H1 (cell line): ENCODE results near the gene WNT5A. TPM values are rescaled to one million over a fixed set of nuclear protein-coding genes. Genes with fewer than 3 reads are reported as not detected.
A peak's percentile ranks its signal among the peaks of the same experiment; 100 is the strongest.

Experiments
- CTCF ChIA-PET: fragments of 300-600 bp; sonication (Branson Sonifier 250); formaldehyde crosslinking; loops from one replicate; lab custom pipeline; 2021; ENCODE audit not compliant: partially characterized antibody; lab: Charles Lee
- POLR2A ChIA-PET: fragments of 300-600 bp; sonication (Branson Sonifier 250); formaldehyde crosslinking; loops from one replicate; lab custom pipeline; 2021; ENCODE audit warnings: inconsistent platforms; ENCODE audit not compliant: partially characterized antibody; lab: Charles Lee
- DNase-seq, 2 experiments: peaks; one replicate each; pipeline versions ENCODE4 v3.0.0 to v3.0.0-alpha.2; 2010 to 2022; ENCODE audit warnings: low spot score in 2 of 2, low read depth in 1 of 2, mixed read lengths in 1 of 2
- FAIRE-seq: peaks from 2 replicates; lab custom pipeline; 2011; peaks lifted over from hg19 to GRCh38; lab: Jason Lieb, UNC
- H2AFZ ChIP-seq: 2 replicates; pipeline ENCODE4 v1.8.1; 2012; ENCODE audit warnings: low read length, inconsistent platforms
- H2AK5ac ChIP-seq: 2 replicates; pipeline ENCODE4 v1.6.1; 2013; ENCODE audit warnings: low read depth, low read length
- H2BK120ac ChIP-seq: replicated peaks from 2 replicates; pipeline ENCODE3; 2013; ENCODE audit warnings: low read depth, low read length, inconsistent platforms
- H2BK12ac ChIP-seq: 2 replicates; pipeline ENCODE4 v1.6.1; 2013; ENCODE audit warnings: low read depth, low read length
- H2BK15ac ChIP-seq: 2 replicates; pipeline ENCODE4 v1.6.1; 2013; ENCODE audit warnings: low read length
- H2BK20ac ChIP-seq: 2 replicates; pipeline ENCODE4 v1.6.1; 2013; ENCODE audit warnings: low read length
- H2BK5ac ChIP-seq: 2 replicates; pipeline ENCODE4 v1.6.1; 2013; ENCODE audit warnings: low read depth, low read length
- H3K14ac ChIP-seq: 2 replicates; pipeline ENCODE4 v1.6.1; 2013; ENCODE audit warnings: inconsistent platforms; ENCODE audit not compliant: insufficient read length
- H3K18ac ChIP-seq: 2 replicates; pipeline ENCODE4 v1.6.1; 2013; ENCODE audit warnings: low read length; ENCODE audit errors: extremely low read depth
- H3K23ac ChIP-seq: 2 replicates; pipeline ENCODE4 v1.6.1; 2013; ENCODE audit warnings: inconsistent platforms; ENCODE audit not compliant: insufficient read length
- H3K23me2 ChIP-seq: 2 replicates; pipeline ENCODE4 v1.6.1; 2013; ENCODE audit warnings: low read depth, low read length
- H3K27ac ChIP-seq: 2 replicates; pipeline ENCODE4 v1.6.1; 2011; ENCODE audit warnings: low read depth, low read length, inconsistent platforms
- H3K27me3 ChIP-seq, 4 experiments: replicated peaks in 1 of 4; 1 replicate in 1 of 4; 2 replicates in 3 of 4; pipeline versions ENCODE4 v1.6.1 to v1.8.1; 2011 to 2013; ENCODE audit warnings: low read length in 3 of 4, mild to moderate bottlenecking in 3 of 4, inconsistent platforms in 2 of 4, mixed read lengths in 2 of 4, moderate library complexity in 1 of 4; ENCODE audit not compliant: control insufficient read depth in 3 of 4, insufficient read depth in 3 of 4; ENCODE audit errors: extremely low read depth in 1 of 4
- H3K36me3 ChIP-seq, 4 experiments: 2 replicates each; pipeline versions ENCODE4 v1.6.1 to v1.8.1; 2011 to 2013; ENCODE audit warnings: mild to moderate bottlenecking in 4 of 4, low read length in 3 of 4, moderate library complexity in 2 of 4, control low read depth in 1 of 4, inconsistent platforms in 1 of 4; ENCODE audit not compliant: insufficient read depth in 4 of 4, control insufficient read depth in 2 of 4
- H3K4ac ChIP-seq: replicated peaks from 2 replicates; pipeline ENCODE3; 2013; ENCODE audit warnings: low read length, low read depth, mixed read lengths, inconsistent platforms; ENCODE audit not compliant: insufficient read length
- H3K4me1 ChIP-seq, 4 experiments: replicated peaks in 1 of 4; 1 replicate in 1 of 4; 2 replicates in 3 of 4; pipeline versions ENCODE4 v1.6.1 to v1.8.1; 2011 to 2013; ENCODE audit warnings: low read length in 3 of 4, inconsistent platforms in 2 of 4, mixed read lengths in 1 of 4; ENCODE audit not compliant: insufficient read depth in 4 of 4, control insufficient read depth in 3 of 4
- H3K4me2 ChIP-seq, 2 experiments: 2 replicates each; pipeline versions ENCODE4 v1.6.1 to v1.8.1; 2011 to 2013; ENCODE audit warnings: low read depth in 2 of 2, low read length in 2 of 2, control low read depth in 1 of 2, inconsistent platforms in 1 of 2, mild to moderate bottlenecking in 1 of 2; ENCODE audit not compliant: insufficient read depth in 1 of 2
- H3K4me3 ChIP-seq, 4 experiments: fragments of 200-600, 300-600 bp in 1 of 4; sonication (generic), shearing (Covaris generic), sonication (Bioruptor Twin) in 1 of 4; 2 replicates each; pipeline versions ENCODE4 v1.5.1 to v1.8.1; 2011 to 2016; ENCODE audit warnings: low read length in 4 of 4, low read depth in 3 of 4, control low read depth in 2 of 4, inconsistent platforms in 2 of 4, mild to moderate bottlenecking in 2 of 4, mixed read lengths in 1 of 4, moderate library complexity in 1 of 4; ENCODE audit not compliant: insufficient read depth in 2 of 4; ENCODE audit errors: extremely low read depth in 1 of 4
- H3K56ac ChIP-seq: replicated peaks from 2 replicates; pipeline ENCODE3; 2013; ENCODE audit warnings: low read depth, mild to moderate bottlenecking, mixed read lengths, low read length, inconsistent platforms; ENCODE audit not compliant: insufficient read length
- H3K79me1 ChIP-seq: 2 replicates; pipeline ENCODE4 v1.6.1; 2013; ENCODE audit warnings: low read depth, low read length, control low read depth
- H3K79me2 ChIP-seq, 2 experiments: 2 replicates each; pipeline versions ENCODE4 v1.6.1 to v1.8.1; 2012 to 2013; ENCODE audit warnings: low read length in 2 of 2, mild to moderate bottlenecking in 2 of 2, inconsistent platforms in 1 of 2; ENCODE audit not compliant: insufficient read depth in 2 of 2, control insufficient read depth in 1 of 2
- H3K9ac ChIP-seq, 4 experiments: replicated peaks in 1 of 4; 1 replicate in 1 of 4; 2 replicates in 3 of 4; pipeline versions ENCODE4 v1.6.1 to v1.8.1; 2011 to 2013; ENCODE audit warnings: low read depth in 3 of 4, low read length in 3 of 4, control low read depth in 2 of 4, mild to moderate bottlenecking in 2 of 4, moderate library complexity in 2 of 4, inconsistent platforms in 1 of 4; ENCODE audit errors: extremely low read depth in 1 of 4
- H3K9me3 ChIP-seq, 2 experiments: 2 replicates each; pipeline versions ENCODE4 v1.6.1 to v1.8.1; 2012 to 2013; ENCODE audit warnings: mild to moderate bottlenecking in 2 of 2, moderate library complexity in 2 of 2, control low read depth in 1 of 2, inconsistent platforms in 1 of 2, low read depth in 1 of 2, low read length in 1 of 2, mixed read lengths in 1 of 2; ENCODE audit not compliant: insufficient read depth in 2 of 2
- H4K20me1 ChIP-seq, 2 experiments: replicated peaks in 1 of 2; 2 replicates each; pipeline versions ENCODE3 to v1.8.1; 2011 to 2013; ENCODE audit warnings: inconsistent platforms in 2 of 2, low read length in 2 of 2, mild to moderate bottlenecking in 1 of 2; ENCODE audit not compliant: insufficient read depth in 2 of 2, control insufficient read depth in 1 of 2
- H4K5ac ChIP-seq: 2 replicates; pipeline ENCODE4 v1.6.1; 2013; ENCODE audit warnings: low read length, low read depth, mixed read lengths, inconsistent platforms; ENCODE audit not compliant: insufficient read length
- H4K8ac ChIP-seq: 2 replicates; pipeline ENCODE4 v1.8.0; 2013; ENCODE audit warnings: mild to moderate bottlenecking, moderate library complexity, low read length, inconsistent platforms; ENCODE audit not compliant: insufficient read depth; ENCODE audit errors: extremely low read depth
- H4K91ac ChIP-seq: replicated peaks from 2 replicates; pipeline ENCODE3; 2013; ENCODE audit warnings: low read length, mixed read lengths, inconsistent platforms; ENCODE audit not compliant: insufficient read length
- CREB1 ChIP-seq: IDR thresholded peaks from 2 replicates; pipeline ENCODE4 v1.6.1; 2012; ENCODE audit warnings: inconsistent platforms
- CTCF ChIP-seq, 3 experiments: IDR thresholded peaks; 1 replicate in 2 of 3; 2 replicates in 1 of 3; pipeline versions ENCODE4 v1.5.1 to v1.6.1; 2011; ENCODE audit warnings: low read length in 3 of 3, mild to moderate bottlenecking in 3 of 3, inconsistent platforms in 2 of 3, low read depth in 1 of 3, moderate library complexity in 1 of 3; ENCODE audit not compliant: insufficient read depth in 1 of 3; ENCODE audit errors: control extremely low read depth in 1 of 3
- EGR1 ChIP-seq: IDR thresholded peaks from 2 replicates; pipeline ENCODE4 v1.6.1; 2011; ENCODE audit warnings: low read depth, low read length, borderline replicate concordance
- KDM1A ChIP-seq: fragments of 200-600, 300-600 bp; sonication (generic); IDR thresholded peaks from 2 replicates; pipeline ENCODE4 v1.7.1; 2016; ENCODE audit warnings: mild to moderate bottlenecking, low read length, borderline replicate concordance
- KDM5A ChIP-seq: fragments of 200-600 bp; IDR thresholded peaks from 2 replicates; pipeline ENCODE4 v1.7.1; 2012; ENCODE audit warnings: mild to moderate bottlenecking, low read length, inconsistent platforms, mixed read lengths
- MAFK ChIP-seq: IDR thresholded peaks from 2 replicates; pipeline ENCODE4 v1.6.1; 2012; ENCODE audit warnings: low read depth, mild to moderate bottlenecking, improper control_type of control experiment, low read length
- PHF8 ChIP-seq: fragments of 200-600 bp; sonication (generic); conservative IDR thresholded peaks from 2 replicates; pipeline ENCODE4 v1.7.1; 2012; ENCODE audit warnings: low read depth, mild to moderate bottlenecking, inconsistent platforms, low read length, moderate library complexity
- POLR2A ChIP-seq, 2 experiments: IDR thresholded peaks; 1 replicate in 1 of 2; 2 replicates in 1 of 2; pipeline ENCODE4 v1.6.1; 2011; ENCODE audit warnings: low read depth in 2 of 2, low read length in 2 of 2, mild to moderate bottlenecking in 2 of 2; ENCODE audit errors: control extremely low read depth in 1 of 2
- POLR2AphosphoS5 ChIP-seq: IDR thresholded peaks from 2 replicates; pipeline ENCODE4 v1.6.1; 2011; ENCODE audit warnings: low read depth, low read length
- TAF1 ChIP-seq: IDR thresholded peaks from 2 replicates; pipeline ENCODE4 v1.6.1; 2011; ENCODE audit warnings: mild to moderate bottlenecking, low read depth, low read length
- TBP ChIP-seq: IDR thresholded peaks from 2 replicates; pipeline ENCODE4 v1.6.1; 2011; ENCODE audit warnings: low read depth, low read length, improper control_type of control experiment
- WGBS, 2 experiments: shearing (Covaris generic) in 1 of 2; methylation state at CpG; one replicate each; pipeline versions ENCODE4 v1.1.6 to v1.1.7; 2013 to 2015; ENCODE audit warnings: low lambda C conversion rate in 2 of 2, mixed read lengths in 2 of 2, inconsistent platforms in 1 of 2, low coverage in 1 of 2, missing lambda C conversion rate in 1 of 2; ENCODE audit not compliant: insufficient replicate concordance in 2 of 2, insufficient coverage in 1 of 2, insufficient read length in 1 of 2; ENCODE audit errors: extremely low coverage in 1 of 2, missing lambda C conversion rate in 1 of 2; 5-methylcytosine and 5-hydroxymethylcytosine counted together
- polyA plus RNA-seq, 7 experiments: library from polyadenylated mRNA; depleted of rRNA in 3 of 7; stranded (reverse) in 5 of 7; unstranded in 2 of 7; fragments of >200 nt in 5 of 7; fragments of 200-250 nt in 2 of 7; gene quantifications; 1 replicate in 5 of 7; 2 replicates in 1 of 7; 4 replicates in 1 of 7; pipeline versions ENCODE4 v1.2.1 to v1.2.3, GENCODE V29; 2011 to 2013; ENCODE audit warnings: missing spikeins in 2 of 7, mixed read lengths in 2 of 7
- total RNA-seq: library from RNA; stranded (reverse); fragmentation: NEBNext Ultra II Directional; extraction: Animal tissue kit (Norgen Biotek cat#: 25700); gene quantifications from 2 replicates; pipeline ENCODE4 v1.2.1, GENCODE V29; 2021
- TF ChIP-seq, protein P1 (sequence below): IDR thresholded peaks from 2 replicates; pipeline ENCODE4 v1.6.1; 2011; ENCODE audit warnings: low read depth, mild to moderate bottlenecking, low read length; ENCODE audit not compliant: insufficient read depth

Gene WNT5A
- total and polyA plus RNA-seq, 2 of the 8 experiments (the other 6 are each of a cell fraction or from before 2014, with no cell fraction given), result 3.9 to 5.6 TPM

- Histone ChIP-seq H3K56ac (no peak overlapping the region), H2BK20ac (no peak overlapping the region), H3K4me1 (peaks cover 7 to 16% (median 14%) of the 10 kb centered on the region in 4 experiments), H2BK12ac (peak overlapping the region; percentile 55; the same call in 1 of the 2 replicates), H2AFZ (no peak overlapping the region), H3K27me3 (no peaks in the 10 kb centered on the region), H3K4me2 (no peak overlapping the region), H4K20me1 (no peaks in the 10 kb centered on the region), H4K91ac (no peak overlapping the region), H3K4ac (no peak overlapping the region), H4K5ac (no peak overlapping the region), H3K36me3 (no peaks in the 10 kb centered on the region), H3K79me2 (no peaks in the 10 kb centered on the region), H2BK120ac (no peak overlapping the region), H2AK5ac (no peak overlapping the region), H3K4me3 (no peak overlapping the region), H3K23ac (no peak overlapping the region), H2BK5ac (no peak overlapping the region), H3K14ac (no peak overlapping the region), H2BK15ac (peak overlapping the region; percentile 89), H3K18ac (no peak overlapping the region), H3K79me1 (no peaks in the 10 kb centered on the region), H3K23me2 (no peaks in the 10 kb centered on the region), H4K8ac (no peak overlapping the region), H3K9ac (no peak overlapping the region), H3K27ac (no peak overlapping the region), H3K9me3 (no peaks in the 10 kb centered on the region)
- POLR2A ChIA-PET, result no interaction called here
- FAIRE-seq (no peak), DNase-seq (no peak)
- CTCF ChIA-PET, result interaction anchor here (0.6 to 1.5 kb wide), 4 partner anchors 17 to 1113 kb away, joined by 3 to 4 read pairs (median 4); no protein-coding TSS in a partner anchor
- WGBS, 2 experiments, result 87% methylated on average over 2 of the region's 2 CpGs; no CpG with 5 or more reads in 1 of the 2 experiments
- TF ChIP-seq EGR1 (no peak), MAFK (no peak), POLR2AphosphoS5 (no peak), POLR2A (IDR thresholded peaks at IDR 0.05; ENCODE audit: control extremely low read depth in 1 of 2, low read depth in 2 of 2, low read length in 2 of 2) (no peak), TAF1 (no peak), KDM1A (no peak), KDM5A (no peak), CTCF (IDR thresholded peaks at IDR 0.05; ENCODE audit: control extremely low read depth in 1 of 3, insufficient read depth in 1 of 3, low read depth in 1 of 3, low read length in 3 of 3) (no peak), TBP (no peak), PHF8 (no peak), CREB1 (no peak)
- TF ChIP-seq, protein P1, sequence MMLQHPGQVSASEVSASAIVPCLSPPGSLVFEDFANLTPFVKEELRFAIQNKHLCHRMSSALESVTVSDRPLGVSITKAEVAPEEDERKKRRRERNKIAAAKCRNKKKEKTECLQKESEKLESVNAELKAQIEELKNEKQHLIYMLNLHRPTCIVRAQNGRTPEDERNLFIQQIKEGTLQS, result no peak
Measured at GRCh38 chr3:55523471-55523870, 36.4 kb upstream of the WNT5A start.
